DMS 273 treated with DMSO at 0.1 percent for 48 hours (cell line): Measurements from ENCODE around the gene ZHX3.

Source experiments
- DNase-seq: peaks from one replicate; lab custom pipeline; 2025; lab: John Stamatoyannopoulos, UW

The ZHX3 gene

DNA sequence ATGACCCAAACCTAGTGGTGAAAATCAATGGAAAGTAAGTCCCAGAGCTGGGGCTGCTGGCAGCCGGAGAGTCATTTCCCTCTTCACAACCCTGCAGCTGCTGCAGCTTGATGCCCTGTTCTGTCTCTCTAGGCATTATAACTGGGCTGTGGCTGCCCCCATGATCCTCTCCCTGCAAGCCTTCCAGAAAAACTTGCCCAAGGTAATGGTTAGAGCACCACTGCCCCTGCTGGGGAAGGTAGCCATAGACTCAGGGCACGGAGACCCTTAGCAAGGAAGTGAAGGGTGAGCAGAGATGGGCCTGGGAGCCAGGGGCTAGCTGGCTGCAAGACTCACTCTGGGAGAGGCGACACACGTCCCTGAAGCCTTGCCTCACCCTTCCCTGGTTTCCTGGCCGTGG lies 35.1 kb upstream of the ZHX3 start:
- DNase-seq: no peak

- DNase-seq: no peak
Measured at GRCh38 chr20:41352106-41352505, 34.6 kb upstream of the ZHX3 start.

DNA sequence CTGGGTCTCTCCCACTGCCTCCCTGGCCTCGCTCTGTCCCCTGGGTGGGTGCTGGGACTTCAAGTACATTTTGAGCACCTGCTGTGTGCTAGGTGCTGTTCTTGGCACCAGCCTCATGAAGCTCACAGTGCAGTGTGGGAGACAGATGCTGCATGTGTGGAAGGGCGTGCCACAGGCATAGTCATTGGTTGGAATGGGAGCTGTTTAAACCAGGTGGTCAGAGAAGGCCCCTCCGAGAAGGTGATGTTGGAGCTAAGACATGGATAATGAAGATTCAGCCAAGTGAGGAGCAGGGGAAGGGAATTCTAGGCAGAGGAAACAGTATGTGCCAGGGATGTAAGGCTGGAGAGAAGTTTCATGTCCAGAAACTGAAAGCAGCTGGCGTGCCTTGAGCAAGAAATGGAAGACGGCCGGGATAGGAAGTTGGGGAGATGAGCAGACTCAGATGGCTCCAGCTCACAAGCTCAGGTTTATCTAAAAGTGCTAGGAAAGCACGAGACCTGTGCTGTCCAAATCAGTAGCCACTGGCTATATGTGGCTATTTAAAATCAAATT lies 33.0 kb upstream of the ZHX3 start:
- no peak for DNase-seq

DNA sequence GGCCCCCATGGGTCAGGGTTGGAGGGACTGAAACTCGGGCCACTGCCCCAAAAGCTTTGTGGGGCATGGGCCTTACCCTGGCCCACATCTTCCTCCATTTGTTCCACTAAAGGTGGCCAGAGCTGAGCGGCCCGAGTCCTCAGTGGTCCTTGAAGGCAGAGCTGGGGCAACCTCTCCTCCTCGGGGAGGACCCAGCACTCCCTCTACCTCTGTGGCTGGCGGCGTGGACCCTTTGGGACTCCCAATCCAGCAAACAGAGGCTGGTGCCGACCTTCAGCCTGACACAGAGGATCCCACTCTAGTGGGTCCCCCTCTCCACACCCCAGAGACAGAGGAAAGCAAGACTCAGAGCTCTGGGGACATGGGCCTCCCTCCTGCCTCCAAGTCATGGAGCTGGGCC lies 32.4 kb upstream of the ZHX3 start:
- DNase-seq: no peak

DNA sequence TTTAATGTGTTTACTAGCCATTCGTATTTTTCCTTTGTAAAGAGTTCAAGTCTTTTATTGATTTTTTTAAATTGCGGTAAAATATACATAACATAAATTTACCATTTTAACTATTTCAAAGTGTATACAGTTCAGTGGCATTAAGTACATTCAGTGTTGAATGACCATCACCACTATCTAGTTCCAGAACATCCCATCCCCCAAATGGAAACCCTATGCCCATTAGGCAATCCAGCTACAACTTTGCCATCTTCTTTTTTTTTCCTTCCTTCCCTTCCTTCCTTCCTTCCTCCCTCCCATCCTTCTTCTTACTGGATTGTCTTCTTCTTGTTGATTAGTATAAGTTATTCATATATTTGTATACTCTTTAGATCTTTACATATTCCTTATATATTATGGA lies 31.7 kb upstream of the ZHX3 start:
- DNase-seq: no peak

DNA sequence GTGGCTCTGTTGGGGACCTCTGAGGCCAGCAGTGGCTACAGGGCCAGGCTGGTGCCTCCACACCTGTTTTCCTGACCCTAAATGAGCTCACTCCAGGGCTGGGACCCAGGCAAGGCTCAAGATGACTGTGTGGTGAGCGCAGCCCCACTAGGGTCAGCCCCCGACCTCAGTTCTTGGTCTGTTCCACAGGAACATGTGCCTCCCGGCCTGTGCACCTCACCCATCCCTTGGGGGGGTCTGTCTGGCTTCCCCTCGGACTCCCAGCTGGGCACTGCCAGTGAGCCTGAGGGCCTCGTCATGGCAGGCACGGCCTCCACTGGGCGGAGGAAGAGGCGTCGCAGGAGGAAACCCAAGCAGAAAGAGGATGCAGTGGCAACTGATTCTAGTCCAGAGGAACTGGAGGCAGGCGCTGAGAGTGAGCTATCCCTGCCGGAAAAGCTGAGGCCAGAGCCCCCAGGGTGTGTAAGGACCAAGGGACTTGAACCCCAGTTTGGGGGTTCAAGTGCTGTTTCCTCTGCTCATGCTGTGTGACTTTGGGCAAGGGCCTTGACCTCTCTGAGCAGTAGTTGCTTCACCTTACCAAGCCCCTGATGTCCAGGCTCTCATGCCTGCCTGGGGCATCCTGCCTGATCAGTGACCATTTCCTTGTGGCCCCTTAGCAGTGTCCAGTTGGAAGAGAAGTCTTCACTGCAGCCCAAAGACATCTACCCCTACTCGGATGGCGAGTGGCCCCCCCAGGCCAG lies 31.1 kb upstream of the ZHX3 start:
- no peak for DNase-seq

DNA sequence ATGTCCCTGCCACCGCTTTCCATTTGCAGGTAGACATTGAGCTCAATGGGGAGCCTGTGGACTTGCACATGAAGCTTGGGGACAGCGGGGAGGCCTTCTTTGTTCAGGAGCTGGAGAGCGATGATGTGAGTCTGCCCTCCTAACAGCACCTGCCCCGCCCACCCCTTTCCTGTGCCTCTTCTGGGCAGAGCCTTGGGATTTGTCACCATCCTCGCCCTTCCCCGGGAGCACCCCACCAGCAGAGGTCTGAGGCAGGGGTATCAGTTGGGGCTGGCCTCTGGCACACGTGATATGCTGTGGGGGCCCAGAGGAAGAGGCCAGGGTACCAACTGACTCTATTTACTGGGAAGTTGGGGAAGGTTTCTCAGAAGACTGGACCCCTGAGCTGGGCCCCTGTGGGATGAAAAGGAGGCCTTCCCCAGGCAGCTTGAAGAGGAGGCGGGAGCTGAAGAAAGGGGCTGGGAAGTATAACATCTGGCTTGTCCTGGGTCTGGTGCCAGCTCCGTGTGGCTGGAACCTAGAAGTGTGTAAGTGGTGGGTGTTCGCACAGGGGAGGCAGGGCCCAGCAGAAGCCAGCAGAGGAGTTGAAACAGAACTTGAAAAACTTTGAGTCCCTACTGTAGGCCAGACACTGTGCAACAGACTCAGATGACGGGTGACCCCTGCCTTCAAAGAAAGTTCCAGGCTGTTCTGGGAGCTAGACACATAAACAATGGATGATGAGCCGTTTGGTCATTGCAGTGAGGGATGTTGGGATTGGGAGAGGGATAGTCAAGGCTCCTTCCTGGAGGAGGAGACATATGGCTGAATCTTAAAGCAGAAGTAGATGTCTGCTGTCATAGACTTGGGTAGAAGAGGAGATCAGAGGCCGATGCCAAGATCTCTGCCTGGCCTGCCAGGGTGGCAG lies 30.2 kb upstream of the ZHX3 start:
- DNase-seq: no peak

DNA sequence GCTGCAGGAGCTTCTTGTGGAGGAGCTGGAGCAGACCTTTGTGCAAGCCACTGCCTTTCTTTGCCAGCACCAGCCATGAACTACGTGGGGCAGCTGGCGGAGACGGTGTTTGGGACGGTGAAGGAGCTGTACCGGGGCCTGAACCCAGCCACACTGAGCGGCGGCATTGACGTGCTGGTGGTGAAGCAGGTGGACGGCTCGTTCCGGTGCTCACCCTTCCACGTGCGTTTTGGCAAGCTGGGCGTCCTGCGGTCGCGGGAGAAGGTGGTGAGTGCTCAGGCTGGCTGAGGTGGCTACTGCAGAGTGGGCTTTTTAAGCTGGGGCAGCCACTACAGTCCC lies 28.2 kb upstream of the ZHX3 start:
- DNase-seq: no peak

DNA sequence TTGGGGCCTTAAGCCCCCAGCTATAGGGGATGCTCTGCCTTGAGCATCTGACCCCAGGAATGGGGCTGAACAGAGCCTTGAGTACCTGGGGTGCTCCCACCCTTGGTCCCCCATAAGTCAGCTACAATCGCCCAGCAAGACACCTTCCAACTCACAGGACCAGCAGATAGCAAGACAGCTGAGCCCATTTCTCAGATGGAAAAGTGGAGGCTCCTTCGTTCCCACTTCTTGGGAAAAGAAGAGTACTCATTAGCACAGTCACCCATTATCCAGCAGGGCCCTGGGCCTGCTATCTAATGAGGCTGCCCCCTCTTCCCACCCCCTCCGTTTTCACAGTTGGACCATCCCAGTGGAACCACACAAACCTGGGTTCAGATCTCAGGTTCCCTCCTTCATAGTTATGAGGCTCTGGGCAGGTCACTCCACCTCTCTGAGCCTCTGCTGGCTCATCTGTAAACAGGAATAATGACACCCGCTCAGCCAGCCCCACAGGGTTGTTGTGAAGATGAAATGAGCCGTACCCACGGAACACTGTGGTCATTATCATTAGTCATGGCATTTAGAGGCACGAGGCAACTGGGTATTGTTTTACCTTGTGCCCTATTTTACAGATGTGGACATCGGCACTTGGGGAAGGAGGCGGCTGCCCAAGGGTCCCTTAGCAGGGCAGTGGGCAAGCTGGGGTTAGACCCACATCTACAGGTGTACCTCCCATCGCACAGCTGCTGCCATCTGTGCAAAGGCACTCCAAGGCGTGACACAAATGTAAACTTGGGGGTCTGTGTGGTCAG lies 27.6 kb upstream of the ZHX3 start:
- no peak for DNase-seq

GRCh38 chr20:41344477-41344876 lies 26.9 kb upstream of the ZHX3 start:
- DNase-seq: no peak

DNA sequence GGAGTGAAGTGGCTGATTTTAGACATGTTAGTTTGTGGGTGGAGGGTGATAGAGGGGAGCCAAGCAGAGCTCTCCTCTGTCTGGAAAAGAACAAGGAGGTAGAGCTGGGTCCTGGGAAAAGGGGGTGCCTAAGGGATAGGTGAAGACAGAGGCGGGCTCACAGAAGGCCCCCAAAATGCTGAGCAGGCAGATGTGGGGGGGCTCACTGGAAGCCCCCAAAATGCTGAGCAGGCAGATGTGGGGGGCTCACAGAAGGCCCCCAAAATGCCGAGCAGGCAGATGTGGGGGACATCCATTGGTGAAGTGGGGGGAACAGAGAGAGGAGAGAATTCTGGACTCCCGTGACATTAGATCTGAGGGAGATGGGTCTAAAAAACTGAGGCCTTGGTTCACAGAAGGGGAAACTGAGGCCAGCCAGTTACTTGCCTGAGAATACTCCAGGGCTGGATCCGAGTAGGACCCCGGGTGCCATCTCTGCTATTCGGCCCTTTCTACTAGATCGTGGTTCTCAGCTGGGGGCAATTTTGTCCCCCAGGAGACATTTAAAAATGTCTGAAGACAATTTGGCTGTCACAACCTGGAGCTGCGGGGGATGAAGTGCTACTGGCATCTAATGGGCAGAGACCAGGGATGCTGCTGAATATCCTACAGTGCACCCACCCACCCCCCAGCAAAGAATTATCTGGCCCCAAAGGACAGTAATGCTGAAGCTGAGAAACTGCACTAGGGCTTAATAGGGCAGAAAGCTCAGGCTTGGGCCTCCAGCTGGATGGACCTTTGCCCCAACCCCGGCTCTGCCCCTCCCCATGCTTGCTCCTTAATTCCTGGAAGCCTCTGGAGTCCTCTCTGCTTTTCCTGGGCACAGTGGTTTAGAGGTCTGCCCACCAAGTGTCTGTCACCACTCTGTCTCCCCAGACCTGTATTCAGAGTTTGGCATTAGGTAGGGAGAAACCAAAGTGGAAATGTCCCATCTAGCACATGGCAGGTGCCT lies 25.2 kb upstream of the ZHX3 start:
- DNase-seq: no peak

DNA sequence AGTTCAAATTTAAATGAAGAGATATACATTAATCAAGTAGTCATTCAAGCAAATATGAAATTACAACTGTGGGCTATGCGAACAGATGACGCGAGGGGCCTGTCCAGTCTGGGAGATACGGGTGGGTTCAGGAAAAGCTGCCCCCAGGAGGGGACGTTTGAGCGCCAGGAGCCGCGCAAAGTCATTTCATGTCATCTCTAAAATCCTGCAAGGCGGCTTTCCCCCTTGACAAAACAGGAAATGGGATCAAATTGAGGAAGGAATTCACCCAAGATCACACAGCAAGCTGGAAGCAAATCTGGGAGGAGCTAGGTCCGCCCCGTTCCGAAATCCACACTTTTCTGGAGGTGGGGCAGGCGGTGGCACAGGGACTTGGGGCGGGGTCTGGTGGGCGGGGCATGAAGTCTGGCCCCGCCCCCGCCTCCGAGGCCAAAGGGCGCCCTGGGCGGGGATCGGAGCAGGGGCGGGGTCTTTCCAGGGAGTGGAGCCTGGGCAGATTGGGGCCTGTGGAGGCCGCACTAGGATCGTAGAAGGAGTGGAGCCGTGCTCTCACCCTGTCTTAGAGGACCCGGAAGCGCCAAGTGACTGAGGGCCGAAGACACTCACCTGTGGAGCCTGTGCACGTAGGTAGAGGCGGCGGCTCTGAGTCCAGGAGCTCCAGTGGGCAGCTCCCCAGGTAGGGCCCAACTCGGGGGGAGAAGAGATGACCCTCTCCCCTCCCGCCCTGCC lies 23.0 kb upstream of the ZHX3 start, which contains the start of gene LPIN3:
TSS of gene LPIN3 (plus strand) at position 495 of the 729 bp plus-strand sequence. CDS start 4,983 bp downstream, outside the sequence.
- no peak for DNase-seq

GRCh38 chr20:41339957-41340326 lies 22.4 kb upstream of the ZHX3 start:
- no peak for DNase-seq

DNA sequence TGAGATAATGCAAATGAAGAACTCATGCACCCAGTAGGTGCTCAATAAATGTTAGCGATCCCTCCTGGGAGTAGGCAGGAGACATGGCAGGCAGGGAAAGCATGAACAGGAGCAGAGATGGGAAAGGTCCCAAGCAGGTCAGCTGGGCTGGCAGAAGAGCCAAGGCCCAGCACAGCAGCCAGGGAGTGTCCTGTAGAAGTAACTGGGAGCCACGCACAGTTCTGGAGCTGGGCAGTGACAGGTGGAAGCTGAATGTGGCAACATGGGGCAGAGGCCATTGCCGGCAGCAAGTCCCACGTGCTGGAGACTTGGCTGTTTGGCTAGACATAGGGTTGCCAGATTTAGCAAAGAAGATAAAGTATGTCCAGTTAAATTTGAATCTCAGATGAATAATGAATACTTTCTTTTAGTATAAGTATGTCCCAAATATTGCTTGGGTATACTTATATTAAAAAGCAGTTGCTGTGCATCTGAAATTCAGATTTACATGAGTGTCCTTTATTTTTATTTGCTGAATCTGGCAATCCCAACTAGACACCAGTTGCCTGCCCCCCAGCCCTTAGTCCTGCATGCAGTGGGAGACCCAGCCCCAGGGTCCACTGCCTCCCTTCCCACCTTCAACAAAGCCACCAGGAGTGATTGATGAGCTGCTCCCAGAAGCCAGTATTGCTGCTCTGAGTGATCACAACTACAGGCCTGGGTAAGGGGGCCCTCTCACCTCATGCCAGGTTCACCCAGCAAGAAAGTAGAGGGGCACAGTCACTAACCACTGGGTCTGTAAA lies 19.4 kb upstream of the ZHX3 start:
- DNase-seq: no peak

DNA sequence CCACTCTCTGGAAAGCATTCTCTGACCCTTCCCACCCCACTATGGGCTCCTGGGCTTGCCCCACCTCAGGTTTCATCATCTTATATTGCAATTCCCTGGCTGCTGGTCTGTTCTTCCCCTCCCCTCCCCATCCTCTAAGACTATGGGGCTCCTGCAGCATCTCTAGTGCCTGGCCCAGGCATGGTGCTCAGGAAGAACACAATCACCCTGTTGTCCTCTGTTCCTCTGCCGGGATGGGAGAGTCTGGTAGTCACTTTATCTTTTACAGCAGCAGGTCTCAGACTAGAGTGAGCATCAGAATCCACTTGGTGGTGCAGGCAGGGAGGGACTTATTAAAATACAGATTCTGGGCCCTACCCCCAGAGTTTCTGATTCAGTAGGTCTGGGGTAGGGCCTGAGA lies 18.1 kb upstream of the ZHX3 start:
- no peak for DNase-seq

- DNase-seq: no peak
Measured at GRCh38 chr20:41334443-41335421, 17.2 kb upstream of the ZHX3 start.

GRCh38 chr20:41334036-41334435 lies 16.5 kb upstream of the ZHX3 start:
- no peak for DNase-seq

DNA sequence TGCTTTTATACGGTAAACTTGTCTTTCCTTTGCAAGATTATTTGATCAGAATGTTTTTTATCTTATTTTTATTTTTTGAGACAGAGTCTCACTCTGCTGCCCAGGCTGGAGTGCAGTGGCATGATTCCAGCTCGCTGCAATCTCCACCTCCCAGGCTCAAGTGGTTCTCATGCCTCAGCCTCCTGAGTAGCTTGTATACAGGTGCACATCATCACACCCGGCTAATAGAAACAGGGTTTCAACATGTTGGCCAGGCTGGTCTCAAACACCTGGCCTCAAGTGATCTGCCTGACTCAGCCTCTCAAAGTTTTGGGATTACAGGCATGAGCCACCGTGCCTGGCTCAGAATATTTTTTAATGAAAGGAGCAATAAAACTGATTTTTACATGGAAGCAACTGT lies 14.2 kb upstream of the ZHX3 start:
- no peak for DNase-seq
